HG03139 (cell line): ENCODE results near the gene POLR2M.

Experiments used
- ATAC-seq: cut with Tn5 transposase; IDR thresholded peaks from one replicate; pipeline ENCODE4 v1.9.1; 2021; ENCODE audit not compliant: unreplicated experiment

POLR2M gene

DNA sequence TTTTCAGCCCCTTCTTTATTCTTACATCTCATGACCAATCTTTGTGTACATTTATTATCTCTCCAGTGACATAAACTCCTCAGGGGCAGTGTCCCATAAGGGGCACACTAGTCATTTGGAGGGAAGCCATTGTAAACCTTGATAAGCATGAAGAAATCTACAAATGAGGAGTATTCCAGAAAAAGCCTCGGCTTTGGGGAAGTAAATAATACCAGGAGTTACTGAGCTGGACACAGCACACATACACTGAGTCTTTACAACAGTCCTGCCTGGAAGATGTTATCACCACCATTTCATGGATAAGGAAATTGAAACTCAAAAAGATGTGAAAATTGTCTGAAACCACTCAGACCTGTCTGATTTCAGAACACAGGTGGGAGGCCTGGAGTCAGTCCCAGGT, 15.4 kb upstream of the POLR2M start:
- no peak for ATAC-seq

DNA sequence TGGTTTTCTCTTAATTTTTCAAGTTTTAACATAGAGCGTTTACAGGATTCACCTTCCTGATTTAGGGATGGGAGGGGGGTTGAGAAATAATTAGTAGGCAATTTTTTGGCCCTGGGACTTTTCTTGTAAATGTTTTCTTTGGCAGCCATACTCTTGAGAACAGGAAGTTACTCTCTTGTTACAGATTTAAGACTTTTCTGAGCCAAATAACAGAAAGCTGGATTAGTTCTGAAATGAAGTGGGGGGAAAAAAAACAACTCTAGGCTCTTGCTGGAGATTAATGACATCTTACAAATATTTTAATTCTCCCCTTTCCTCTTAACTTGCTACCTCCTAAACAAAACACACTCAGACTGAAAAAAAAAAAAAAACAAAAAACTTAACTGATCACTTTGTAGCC, 13.8 kb upstream of the POLR2M start:
- ATAC-seq, result no peak

DNA sequence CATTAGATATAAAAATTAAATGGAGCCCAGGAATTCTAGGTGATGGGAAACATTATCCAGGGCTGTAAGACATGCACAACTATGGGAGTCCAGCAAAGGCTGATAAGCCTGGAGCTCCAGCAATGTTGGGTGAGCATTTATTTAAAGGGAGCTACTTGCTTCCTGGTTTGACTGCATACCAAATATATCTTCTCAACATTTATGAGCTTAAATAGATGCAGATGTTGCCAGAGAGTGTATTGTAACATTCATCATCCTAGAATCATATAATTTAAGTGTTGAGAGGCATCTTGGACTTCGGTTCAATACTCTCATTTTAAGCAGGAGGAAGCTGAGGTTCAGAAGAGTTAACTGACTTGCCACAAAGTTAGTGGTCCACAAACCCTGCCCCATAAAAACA, 12.2 kb upstream of the POLR2M start:
- no peak for ATAC-seq

DNA sequence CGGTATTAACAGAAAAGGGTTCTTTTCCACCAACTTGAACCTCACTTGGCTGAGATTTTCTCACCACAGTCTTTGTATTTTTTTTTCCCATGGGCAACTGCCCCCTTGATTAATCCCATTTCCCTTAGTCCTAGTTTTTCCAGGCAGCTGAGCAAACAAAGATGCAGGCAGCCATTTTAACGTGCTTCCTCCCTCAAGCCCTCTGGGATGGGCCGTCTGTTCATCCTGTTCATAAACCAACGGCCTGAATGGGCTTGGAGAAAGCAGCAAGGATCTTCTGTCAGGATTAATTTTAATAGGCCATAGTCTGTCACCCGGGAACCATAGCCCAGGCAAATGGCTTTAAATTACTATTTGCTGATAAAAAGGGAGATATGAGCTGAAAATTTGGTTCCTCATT, 10.4 kb upstream of the POLR2M start:
- ATAC-seq, result no peak

DNA sequence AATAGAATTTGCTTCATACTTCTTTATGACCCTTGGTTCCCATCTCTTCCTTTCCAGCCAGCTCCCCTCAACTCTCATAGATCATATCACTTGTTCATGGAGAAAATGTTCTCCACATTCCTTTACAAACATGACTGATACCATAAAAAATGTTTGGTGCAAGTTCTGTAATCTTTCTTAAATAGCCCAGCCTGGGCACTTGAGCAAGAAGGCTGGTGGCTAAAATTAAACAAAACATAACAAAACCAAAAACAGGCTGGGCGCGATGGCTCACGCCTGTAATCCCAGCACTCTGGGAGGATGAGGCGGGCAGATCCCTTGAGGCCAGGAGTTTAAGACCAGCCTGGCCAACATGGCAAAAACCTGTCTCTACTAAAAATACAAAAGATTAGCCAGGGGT, 8.9 kb upstream of the POLR2M start:
- no peak for ATAC-seq

DNA sequence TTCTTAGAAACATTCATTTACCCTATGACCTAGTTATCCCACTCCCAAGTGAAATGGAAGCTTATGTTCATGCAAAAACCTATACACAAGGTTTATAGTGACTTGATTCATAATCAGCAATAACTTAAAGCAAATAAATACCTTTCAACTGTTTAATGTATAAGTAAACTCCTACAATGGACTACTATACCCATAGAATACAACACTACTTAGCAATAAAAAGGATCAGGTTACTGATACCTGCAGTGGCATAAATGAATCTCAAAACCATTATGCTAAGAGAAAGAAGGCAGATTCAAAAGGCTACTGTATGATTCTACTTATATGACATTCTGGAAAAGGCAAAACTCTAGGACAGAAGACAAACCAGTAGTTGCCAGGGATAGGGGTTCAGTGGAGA, 8.3 kb upstream of the POLR2M start:
- ATAC-seq, result no peak

DNA sequence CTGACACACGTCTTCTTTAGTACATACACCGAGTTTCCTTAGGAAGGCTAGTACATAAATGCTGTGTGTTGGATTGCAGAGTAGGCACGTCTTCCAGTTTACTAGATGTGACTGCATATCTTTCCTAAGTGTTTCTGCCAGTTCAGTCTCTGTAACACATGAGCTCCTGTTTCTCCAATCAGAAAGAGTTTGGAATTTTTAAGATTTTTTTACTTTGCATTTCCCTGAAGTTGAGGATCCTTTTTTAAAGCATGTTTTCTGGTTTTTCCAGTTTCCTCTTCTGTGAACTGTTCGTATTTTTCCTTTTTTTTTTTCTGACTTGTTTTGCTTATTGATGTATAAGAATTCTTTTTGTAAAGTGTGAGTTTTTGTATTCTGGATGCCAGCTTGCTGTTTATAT, 7.5 kb upstream of the POLR2M start:
- ATAC-seq, result no peak

DNA sequence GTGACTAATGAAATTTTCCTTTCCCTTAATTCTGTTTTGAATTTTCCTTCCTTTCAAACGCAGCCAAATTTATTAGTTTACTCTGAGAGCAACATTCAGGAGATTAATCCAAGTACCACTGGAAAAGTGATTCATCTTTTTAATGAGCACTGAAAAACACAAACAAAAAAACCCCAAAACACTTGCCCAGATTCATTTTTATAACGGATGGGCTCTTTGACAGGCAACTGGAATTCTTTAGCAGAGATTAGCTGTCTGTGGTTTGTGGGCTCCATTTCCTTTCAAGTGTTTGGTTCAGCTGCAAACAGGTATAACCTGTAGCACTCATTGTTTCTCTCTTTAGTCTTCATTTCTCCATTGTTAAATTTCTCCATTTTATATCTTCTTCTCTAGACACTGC, 3.1 kb upstream of the POLR2M start:
- ATAC-seq, result no peak

DNA sequence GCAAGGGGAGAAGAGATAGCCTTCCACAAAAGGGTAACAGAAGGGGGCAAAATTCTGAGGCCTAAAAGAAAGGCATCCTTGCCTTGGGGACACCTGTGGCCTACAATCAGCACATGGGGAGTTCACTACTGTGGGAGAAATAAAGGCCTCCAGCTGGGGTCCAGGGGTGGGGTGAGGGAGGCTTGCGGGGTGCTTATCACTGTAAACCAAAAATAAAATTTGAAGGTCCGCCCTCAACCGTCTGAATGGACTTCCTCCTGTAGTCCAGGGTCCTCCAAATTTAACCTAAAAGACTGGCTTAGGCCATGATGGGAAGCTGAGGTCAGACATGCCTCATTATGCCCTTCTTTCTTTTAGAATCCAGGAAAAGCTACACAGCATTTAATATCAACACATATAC, 2.1 kb upstream of the POLR2M start:
- ATAC-seq, result no peak

DNA sequence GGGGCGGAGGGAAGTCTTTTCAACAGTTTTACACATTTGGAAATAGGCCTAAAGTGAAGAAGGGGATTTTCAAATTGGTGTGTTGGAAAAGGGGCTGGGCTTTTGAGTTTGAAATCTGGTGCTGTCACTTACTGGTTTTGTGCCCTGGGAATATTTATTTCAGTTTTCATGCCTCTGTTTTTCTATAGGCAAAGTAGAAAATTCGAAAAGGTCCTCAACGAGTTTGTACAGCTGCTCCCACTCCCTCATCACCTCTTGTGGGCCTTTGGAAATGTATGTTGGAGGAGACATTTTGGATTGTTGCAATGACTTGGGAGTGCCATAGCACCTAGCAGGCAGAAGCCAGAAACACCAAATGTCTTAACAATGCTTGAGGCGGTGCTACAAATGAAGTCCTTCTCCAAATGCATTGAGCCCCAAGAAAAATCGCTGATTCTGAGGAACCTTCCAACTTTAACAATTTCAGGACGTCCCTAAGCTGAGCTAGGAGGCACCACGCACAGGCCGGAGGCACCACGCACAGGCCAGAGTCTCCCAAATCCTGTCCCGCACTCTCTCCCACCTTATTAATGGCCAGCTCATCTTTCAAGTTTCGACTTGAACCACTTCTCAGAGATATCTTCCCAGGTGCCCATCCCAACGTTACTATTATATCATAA, 639 bp upstream of the POLR2M start:
- ATAC-seq, result no peak

DNA sequence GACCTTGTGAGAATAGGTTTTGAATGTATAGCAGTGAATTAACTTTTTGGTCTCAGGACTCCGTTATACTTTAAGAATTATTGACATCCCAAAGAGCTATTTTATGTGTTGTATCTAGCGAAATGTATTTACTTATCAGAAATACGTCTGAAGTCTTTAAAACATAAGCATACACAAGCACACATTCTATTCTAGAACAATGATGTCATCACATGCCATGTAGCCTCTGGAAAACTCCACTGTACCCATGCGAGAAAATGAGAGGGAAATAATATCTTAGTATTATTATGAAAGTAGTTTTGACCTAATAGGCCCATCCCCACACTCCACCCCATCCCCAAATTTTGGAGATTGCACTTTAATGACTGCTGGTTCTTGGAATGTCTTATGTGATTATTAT, 1.5 kb downstream of the POLR2M start:
- ATAC-seq, result no peak

DNA sequence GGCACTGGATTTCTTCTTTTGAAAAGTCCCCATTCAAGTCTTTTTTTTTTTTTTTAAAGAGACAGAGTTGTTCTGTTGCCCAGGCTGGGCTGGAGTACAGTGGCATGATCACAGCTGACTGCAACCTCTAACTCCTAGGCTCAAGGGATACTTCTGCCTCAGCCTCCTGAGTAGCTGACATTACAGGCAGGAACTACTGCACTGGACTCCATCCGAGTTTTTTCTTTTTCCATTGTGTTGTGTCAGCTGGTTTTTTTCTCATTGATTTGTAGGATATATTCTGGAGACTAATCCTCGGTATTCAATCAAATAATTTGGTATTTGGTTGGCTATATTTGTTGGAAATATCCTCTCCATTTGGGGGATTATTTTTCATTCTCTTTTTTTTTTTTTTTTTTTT, 11.8 kb downstream of the POLR2M start:
- no peak for ATAC-seq

DNA sequence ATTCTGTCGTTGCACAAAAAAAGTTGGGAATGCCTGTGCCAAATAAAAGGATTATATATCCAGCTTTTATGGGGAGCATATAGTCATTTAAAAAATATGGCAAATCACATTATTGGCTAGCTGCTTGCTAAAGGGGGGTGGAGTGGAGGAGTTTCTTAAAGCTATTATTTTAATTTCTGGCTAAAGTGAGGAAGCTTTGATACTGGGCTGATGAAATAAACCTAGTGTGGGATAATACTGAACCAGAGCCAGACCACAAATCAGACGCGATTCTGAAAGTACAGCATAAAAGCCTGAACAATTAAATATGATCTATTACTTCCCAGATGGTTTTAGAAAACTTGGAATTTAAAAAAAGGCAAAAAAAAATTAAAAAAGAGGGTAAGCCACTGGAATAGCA, 14.4 kb downstream of the POLR2M start:
- ATAC-seq, result no peak

DNA sequence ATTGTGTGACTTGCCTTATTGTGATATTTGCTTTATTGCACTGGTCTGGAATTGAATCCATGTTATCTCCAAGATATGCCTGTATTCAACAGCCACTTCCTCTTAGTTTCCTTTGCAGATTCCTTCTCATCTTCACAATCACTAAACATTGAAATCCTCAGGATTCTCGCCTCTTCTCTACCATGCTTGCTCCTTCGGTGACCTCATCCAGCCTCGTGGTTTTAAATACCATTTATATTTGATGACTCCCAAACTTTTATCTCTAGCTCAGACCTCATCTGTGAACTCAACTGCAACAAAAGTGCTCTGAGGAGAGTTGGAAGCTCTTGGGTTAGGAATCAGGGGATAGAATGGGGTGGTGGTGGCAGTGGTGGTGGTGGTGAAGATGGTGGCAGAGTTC, 19.9 kb downstream of the POLR2M start:
- no peak for ATAC-seq

DNA sequence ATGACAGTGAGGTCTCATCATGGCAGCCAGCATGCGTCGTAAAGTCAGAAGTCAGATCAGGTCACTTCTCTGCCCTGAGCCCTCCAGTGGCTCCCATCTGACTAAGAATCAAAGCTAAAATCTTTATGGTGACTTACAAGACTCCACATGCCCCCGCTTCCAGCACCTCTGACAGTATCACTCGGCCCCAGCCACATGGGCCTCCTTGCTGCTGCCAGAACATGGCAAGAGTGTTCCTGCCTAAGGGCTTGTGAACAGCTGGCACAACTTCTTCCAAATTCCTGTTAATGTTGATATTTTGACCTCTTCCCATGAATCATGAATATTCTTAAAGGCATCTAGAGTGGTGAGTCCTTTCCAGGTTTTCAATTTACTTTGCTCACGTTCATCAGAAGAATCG, 20.5 kb downstream of the POLR2M start:
- no peak for ATAC-seq

DNA sequence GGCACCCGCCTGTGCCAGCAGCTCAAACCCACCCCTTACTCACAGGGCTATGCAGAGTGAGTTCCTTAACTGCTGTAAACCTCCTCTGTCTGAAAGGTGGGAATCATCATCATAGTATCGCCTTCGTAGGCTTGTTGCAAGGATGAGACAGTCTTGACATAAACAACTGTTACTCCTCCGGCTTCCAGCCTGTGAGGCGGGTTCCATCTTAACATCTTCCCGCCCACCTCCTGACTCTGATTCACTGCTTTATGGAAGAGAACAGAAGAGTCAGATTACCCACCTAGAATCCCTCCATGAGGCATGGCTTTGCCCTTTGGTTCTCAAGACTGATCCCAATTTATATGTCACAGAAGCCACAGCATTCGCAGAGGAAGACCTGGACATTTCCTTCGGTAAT, 21.9 kb downstream of the POLR2M start:
- ATAC-seq, result no peak

DNA sequence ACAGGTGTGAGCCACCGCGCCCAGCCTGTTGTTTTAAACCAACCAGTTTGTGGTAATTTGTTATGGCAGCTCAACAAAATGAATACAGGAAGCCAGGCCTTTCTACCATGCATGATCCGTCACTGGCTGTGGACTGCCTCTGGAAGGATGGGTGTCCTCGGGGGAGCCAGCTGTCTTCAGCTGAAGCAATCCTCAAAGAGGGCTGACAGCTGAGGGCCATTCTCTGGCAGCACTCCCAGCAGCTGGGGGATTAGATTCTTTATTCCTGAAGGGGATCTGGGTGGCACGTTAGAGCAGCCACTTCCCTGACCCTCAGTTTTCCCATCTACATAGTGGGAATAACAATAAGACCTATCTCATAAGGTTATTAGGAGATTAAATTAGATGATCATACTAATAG, 24.4 kb downstream of the POLR2M start:
- no peak for ATAC-seq

DNA sequence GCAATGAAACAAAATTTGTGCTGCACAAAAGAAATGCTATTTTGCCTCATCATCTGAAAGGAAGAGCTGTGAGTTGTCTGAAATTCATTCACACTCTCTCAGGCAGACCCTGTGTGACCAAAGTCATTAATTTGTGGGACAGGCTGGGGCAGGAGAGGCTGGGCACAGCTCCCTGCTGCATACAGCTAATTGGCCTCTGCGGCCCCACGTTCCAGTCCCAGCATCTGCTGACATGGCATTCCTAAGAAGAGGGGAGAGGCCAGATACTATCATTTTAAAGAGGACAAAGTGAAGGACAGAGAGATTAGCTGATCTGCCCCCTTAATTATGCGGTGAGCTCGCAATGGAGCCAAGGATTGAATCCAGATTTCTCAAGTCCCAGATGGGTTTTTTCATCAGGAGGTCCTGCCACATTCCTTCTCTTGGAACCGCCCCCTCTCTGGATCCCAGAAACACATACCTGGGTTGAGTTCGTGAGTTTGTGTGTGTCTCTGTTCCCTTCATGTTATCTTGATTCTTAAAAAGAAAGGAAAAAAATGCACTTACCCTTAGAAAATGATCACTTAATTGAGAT, 25.1 kb downstream of the POLR2M start:
- no peak for ATAC-seq

DNA sequence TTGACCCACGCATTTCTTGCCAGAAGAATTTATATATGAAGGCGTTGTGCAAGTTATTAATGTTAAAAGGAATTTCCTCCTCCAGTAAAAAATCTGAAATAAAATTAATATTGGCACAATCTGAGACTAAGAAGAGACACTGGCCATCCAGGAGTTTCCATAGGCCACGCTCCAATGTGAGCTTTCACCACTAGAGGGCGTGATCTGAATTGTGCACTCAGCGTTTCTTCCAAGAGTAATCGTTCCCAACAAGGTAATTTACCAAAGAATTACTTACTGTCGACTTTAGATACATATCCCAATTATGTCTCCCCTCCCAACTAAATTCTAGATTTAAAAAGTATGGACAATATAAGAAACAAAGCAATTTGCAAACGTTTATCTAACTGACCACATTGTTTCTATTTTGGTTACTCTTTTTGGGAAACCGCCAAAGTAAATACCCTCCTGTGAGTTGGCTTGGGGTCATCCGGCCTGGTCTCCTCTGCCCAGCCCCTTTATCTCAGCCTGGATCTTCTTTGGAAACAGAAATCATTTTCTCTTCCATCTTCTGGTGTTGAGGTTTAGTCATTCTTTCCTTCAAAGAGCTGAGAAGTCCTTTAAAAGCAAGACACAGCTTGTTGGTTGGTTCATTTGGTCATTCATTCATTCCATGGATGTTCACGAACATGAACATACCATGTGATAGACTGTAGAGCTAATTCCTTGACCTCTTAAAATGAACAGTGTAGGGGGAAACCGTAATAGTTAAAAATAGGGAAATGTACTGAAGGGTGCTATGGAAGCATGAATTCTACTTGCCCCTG, 26.2 kb downstream of the POLR2M start:
- ATAC-seq, result no peak

DNA sequence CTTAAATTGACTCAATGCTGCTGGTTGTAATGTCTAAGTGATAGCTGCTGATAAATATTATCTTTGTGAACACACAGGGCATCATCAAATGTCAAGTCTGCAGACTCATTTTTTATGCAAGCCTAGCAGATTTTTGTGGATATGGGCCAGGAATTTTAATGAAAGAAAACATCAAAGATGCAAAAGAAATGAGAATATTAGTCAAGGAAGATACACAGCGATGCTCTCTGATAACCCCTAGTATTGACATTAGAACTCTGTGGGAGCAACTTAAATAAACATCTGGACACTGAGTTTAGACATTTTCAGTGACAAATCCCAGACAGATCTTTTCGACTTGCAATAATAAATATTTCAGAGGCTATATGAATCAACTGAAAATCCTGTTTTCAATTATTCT, 28.3 kb downstream of the POLR2M start:
- ATAC-seq, result no peak

DNA sequence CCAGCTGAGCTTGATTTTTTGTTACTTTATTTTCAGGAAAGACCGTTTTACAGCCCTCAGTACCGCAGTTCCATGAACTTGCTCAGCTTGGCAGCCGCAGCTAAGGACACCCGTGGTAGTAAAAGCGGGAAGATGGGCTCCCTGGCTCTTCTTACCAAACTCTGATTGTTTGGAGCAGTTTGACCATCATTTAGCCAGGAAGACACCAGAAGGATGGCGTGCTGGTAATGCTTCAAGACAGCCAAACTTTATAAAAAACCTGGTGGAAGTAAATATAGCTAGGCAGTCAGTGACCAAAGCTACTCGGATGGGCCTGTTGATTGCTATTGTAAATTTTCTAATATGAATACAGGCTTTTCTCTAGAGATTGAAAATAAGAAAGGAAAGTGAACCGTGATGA, 28.9 kb downstream of the POLR2M start:
- no peak for ATAC-seq

DNA sequence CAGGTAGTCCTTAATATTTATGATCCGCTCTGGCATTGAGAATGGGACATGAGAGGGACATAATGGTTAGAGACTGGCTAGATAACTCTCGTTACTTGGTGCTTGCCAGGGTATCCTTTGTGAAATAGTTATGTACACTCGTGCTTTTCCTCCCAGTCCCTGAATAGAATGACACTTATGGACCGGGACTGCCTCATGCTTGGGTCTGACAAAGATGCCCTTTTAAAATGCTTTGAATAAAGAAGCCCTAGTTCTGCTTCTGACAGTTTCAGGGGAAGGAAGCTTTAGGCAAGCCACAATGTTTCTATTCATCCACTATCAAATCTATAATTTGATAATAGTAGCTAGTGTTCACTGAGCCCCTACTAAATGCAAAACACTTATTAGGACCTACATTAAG, 29.4 kb downstream of the POLR2M start:
- no peak for ATAC-seq

DNA sequence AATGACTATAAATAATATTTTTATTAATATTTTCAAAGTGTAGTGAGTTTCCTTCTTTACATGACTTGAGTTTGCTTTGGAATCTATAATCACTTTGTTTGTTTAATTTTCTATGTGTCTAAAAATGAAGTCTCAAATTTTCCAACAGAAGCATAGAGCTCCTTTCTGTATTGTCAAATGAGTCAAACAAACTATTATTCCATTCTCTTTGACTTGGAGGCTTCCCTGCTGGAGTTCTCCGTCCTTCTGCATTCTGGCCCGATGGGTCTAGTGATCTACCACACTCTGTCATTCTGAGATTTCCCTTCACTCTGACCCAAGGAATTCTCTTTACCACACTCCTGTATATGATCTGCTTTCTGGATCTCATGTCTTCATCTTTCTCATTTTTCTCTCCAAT, 30.1 kb downstream of the POLR2M start:
- no peak for ATAC-seq
